HG03575 (cell line): ENCODE results near the gene DYNLT4.
A peak's percentile ranks its signal among the peaks of the same experiment; 100 is the strongest.
"Not testable (repeated sequence)": the region's sequence is repeated elsewhere in the genome, so short reads cannot be mapped to it uniquely, and the experiment has no call there.

Experiments
- ATAC-seq: cut with Tn5 transposase; IDR thresholded peaks from one replicate; pipeline ENCODE4 v1.9.1; 2021; ENCODE audit not compliant: unreplicated experiment, insufficient number of reproducible peaks, low FRiP score; ENCODE audit errors: extremely low read depth

Gene DYNLT4

GRCh38 chr1:44829506-44830384, 22.6 kb upstream of the DYNLT4 start:
- no peak for ATAC-seq

GRCh38 chr1:44828841-44829440, 21.8 kb upstream of the DYNLT4 start:
- no peak for ATAC-seq

GRCh38 chr1:44828003-44828651, 21.0 kb upstream of the DYNLT4 start:
- no peak for ATAC-seq

GRCh38 chr1:44827197-44828002, 20.2 kb upstream of the DYNLT4 start:
- ATAC-seq: no peak

GRCh38 chr1:44826375-44827196, 19.4 kb upstream of the DYNLT4 start:
- ATAC-seq: no peak

GRCh38 chr1:44824392-44824791, 17.2 kb upstream of the DYNLT4 start:
- not testable (repeated sequence) for ATAC-seq

- ATAC-seq: no peak
Measured at GRCh38 chr1:44822981-44823451, 15.9 kb upstream of the DYNLT4 start.

GRCh38 chr1:44822131-44822701, 15.1 kb upstream of the DYNLT4 start:
- no peak for ATAC-seq

- no peak for ATAC-seq
Measured at GRCh38 chr1:44821240-44821715, 14.1 kb upstream of the DYNLT4 start.

- ATAC-seq: no peak
Measured at GRCh38 chr1:44820328-44821239, 13.4 kb upstream of the DYNLT4 start.

- ATAC-seq: peak; percentile 36
Measured at GRCh38 chr1:44819608-44820327, 12.6 kb upstream of the DYNLT4 start.

GRCh38 chr1:44819196-44819607, 12.1 kb upstream of the DYNLT4 start:
- peak; percentile 25 for ATAC-seq

GRCh38 chr1:44817771-44818495, 10.8 kb upstream of the DYNLT4 start:
- no peak for ATAC-seq

- ATAC-seq: no peak
Measured at GRCh38 chr1:44817307-44817706, 10.2 kb upstream of the DYNLT4 start.

- ATAC-seq: not testable (repeated sequence)
Measured at GRCh38 chr1:44815926-44816325, 8.8 kb upstream of the DYNLT4 start.
